Measurements from ENCODE around the gene RAD51B. TPM values are rescaled to one million over a fixed set of nuclear protein-coding genes. Genes with fewer than 3 reads are reported as not detected.

RAD51B gene
- total RNA-seq, 1 experiment from 2014 or later = 16.7 TPM

DNA sequence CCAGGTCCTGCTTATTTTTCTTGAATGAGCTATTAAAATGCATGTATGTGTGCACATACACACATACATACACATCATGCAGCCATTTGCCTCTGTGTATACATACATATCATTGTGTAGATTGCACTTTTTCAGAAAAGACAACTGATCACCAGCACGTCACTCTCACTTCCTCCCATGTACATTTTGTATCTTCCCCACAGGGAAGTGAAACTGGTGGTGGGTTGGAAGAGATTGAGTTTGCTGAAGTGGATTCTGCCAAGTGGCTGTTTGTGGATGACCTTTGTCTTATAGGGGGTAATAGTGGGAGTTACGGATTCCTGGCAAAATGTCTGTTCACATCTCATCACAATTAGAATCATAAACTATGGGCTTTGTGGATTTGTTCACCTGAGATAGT lies 448.6 kb downstream of the RAD51B start:
- no peak overlapping the region for H2BK12ac ChIP-seq (ENCODE audit: insufficient read length, low read depth, low read length)
- H3K56ac ChIP-seq (ENCODE audit: insufficient read length, low read depth, low read length) = no peak overlapping the region
- no peaks in the 10 kb centered on the region for H3K23me2 ChIP-seq (ENCODE audit: insufficient read length, low read depth, low read length, poor library complexity, severe bottlenecking)
- no peak overlapping the region for H2AFZ ChIP-seq (ENCODE audit: low read length)
- no peak overlapping the region for H3K18ac ChIP-seq (ENCODE audit: insufficient read length, low read depth, low read length)
- no peak overlapping the region for H3K4me3 Mint-ChIP-seq
- H3T11ph ChIP-seq (ENCODE audit: low read length) = no peak overlapping the region
- no peak for DNase-seq
- H2BK15ac ChIP-seq (ENCODE audit: low read depth, low read length) = no peak overlapping the region
- no peaks in the 10 kb centered on the region for H4K20me1 ChIP-seq (ENCODE audit: control insufficient read depth, insufficient read depth, insufficient read length)
- H2BK20ac ChIP-seq (ENCODE audit: low read depth, low read length, poor library complexity, severe bottlenecking) = no peak overlapping the region
- H3K27me3 Mint-ChIP-seq (ENCODE audit: low read depth) = 0 out of 2 replicates have a peak, but pooled peaks cover 2% of the 10 kb centered on the region
- no peaks in the 10 kb centered on the region for H3K36me3 Mint-ChIP-seq (ENCODE audit: insufficient read depth in 1 of 3, low read depth in 3 of 3)
- H3K9me3 ChIP-seq (ENCODE audit: control insufficient read depth, low read depth, low read length) = no peaks in the 10 kb centered on the region
- WGBS (ENCODE audit: extremely low coverage, insufficient read length, low lambda C conversion rate) = no CpG with 5 or more reads among the region's 2 CpGs
- no peaks in the 10 kb centered on the region for H3K27me3 ChIP-seq (ENCODE audit: insufficient read depth, low read length)
- no peak overlapping the region for H3K4ac ChIP-seq (ENCODE audit: low read depth, low read length)
- H3K9me3 Mint-ChIP-seq = no peaks in the 10 kb centered on the region
- H4K91ac ChIP-seq (ENCODE audit: insufficient read length, low read depth, low read length) = no peak overlapping the region
- peaks cover 24 to 25% of the 10 kb centered on the region in 2 experiments for H3K4me1 Mint-ChIP-seq
- no peak overlapping the region for H4K5ac ChIP-seq (ENCODE audit: insufficient read length, low read depth, low read length)
- no peak overlapping the region for H3K27ac Mint-ChIP-seq
- H3K9ac ChIP-seq (ENCODE audit: extremely low read depth, insufficient read length, low read length) = no peak overlapping the region
- H3K14ac ChIP-seq (ENCODE audit: insufficient read depth, low read length) = no peak overlapping the region
- no peak overlapping the region for H3K27ac ChIP-seq (ENCODE audit: insufficient read length, low read depth, low read length)
- H3K79me1 ChIP-seq (ENCODE audit: insufficient read depth, low read depth, low read length, poor library complexity, severe bottlenecking) = no peaks in the 10 kb centered on the region
- TF ChIP-seq, protein P1, sequence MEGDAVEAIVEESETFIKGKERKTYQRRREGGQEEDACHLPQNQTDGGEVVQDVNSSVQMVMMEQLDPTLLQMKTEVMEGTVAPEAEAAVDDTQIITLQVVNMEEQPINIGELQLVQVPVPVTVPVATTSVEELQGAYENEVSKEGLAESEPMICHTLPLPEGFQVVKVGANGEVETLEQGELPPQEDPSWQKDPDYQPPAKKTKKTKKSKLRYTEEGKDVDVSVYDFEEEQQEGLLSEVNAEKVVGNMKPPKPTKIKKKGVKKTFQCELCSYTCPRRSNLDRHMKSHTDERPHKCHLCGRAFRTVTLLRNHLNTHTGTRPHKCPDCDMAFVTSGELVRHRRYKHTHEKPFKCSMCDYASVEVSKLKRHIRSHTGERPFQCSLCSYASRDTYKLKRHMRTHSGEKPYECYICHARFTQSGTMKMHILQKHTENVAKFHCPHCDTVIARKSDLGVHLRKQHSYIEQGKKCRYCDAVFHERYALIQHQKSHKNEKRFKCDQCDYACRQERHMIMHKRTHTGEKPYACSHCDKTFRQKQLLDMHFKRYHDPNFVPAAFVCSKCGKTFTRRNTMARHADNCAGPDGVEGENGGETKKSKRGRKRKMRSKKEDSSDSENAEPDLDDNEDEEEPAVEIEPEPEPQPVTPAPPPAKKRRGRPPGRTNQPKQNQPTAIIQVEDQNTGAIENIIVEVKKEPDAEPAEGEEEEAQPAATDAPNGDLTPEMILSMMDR (conservative IDR thresholded peaks at IDR 0.05) = no peak
- H4K8ac ChIP-seq (replicated peaks; ENCODE audit: insufficient read length, low read depth, low read length) = no peak overlapping the region
- H3K4me1 ChIP-seq (ENCODE audit: insufficient read depth, low read length) = peaks cover 3% of the 10 kb centered on the region; the same call in 1 of the 2 replicates
- no peak overlapping the region for H2BK120ac ChIP-seq (ENCODE audit: low read depth, low read length, poor library complexity, severe bottlenecking)
- H2AK5ac ChIP-seq (ENCODE audit: insufficient read length, low read length) = no peak overlapping the region
- no peaks in the 10 kb centered on the region for H3K79me2 ChIP-seq (ENCODE audit: insufficient read depth, low read length)
- no peak overlapping the region for H2BK5ac ChIP-seq (ENCODE audit: insufficient read length, low read length)
- H3K23ac ChIP-seq (ENCODE audit: insufficient read length, low read depth, low read length) = no peak overlapping the region
- H3K4me2 ChIP-seq (ENCODE audit: insufficient read depth, insufficient read length, low read length) = no peak overlapping the region
